ENCODE results near the gene CPE. TPM values are rescaled to one million over a fixed set of nuclear protein-coding genes. Genes with fewer than 3 reads are reported as not detected.

Gene CPE
- total and polyA plus RNA-seq, 2 donors (not counting 3 experiments of a cell fraction or from before 2014, with no cell fraction given) = 2.7 to 9.2 TPM

DNA sequence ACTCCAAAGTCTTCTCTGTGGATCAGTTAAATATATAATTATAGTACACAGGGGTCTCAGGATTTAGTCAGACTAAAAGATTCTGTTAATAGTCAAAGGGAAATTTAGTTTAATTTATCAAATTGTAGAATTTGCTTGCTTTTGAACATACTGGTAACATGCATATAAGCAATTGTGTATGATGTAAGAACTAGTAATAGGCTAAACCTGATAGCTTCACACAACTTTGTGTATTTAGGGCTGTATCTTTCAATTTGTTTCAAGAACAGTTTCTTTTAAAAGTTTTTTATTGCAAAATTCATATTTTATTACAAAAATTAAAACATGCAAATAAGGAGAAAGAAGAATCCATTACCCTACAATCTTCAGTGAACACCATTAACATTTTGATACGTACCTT, 99.5 kb downstream of the CPE start:
- dilution Hi-C loops (cut with MboI; ENCODE audit: extremely low pct_ligation_motif_present, low sequenced_read_pairs) = no loop called here
- H4K20me1 ChIP-seq (replicated peaks; ENCODE audit: control insufficient read depth, extremely low read depth, insufficient read depth, low read length) = no peaks in the 10 kb centered on the region

More for the DNA sequence above, 99.5 kb downstream of the CPE start:
- no peaks in the 10 kb centered on the region for H3K4me1 ChIP-seq (ENCODE audit: control insufficient read depth, extremely low read depth, insufficient read depth, low read length)
- no peak overlapping the region for H2AFZ ChIP-seq (ENCODE audit: low read depth, low read length)
- H3K4me3 ChIP-seq (replicated peaks in 1 of 3; ENCODE audit: insufficient read depth in 1 of 3, low read depth in 1 of 3, low read length in 3 of 3) = no peak overlapping the region
- no peaks in the 10 kb centered on the region for H3K9me1 ChIP-seq (replicated peaks; ENCODE audit: control insufficient read depth, extremely low read depth, insufficient read depth, low read length)
- H3K27ac ChIP-seq (ENCODE audit: insufficient read depth, low read depth, low read length) = no peak overlapping the region
- BruUV-seq (replicated peaks) = no TSS peak
- no peaks in the 10 kb centered on the region for H3K9me3 ChIP-seq (replicated peaks; ENCODE audit: control insufficient read depth, insufficient read depth, low read length)
- no peaks in the 10 kb centered on the region for H3K36me3 ChIP-seq (ENCODE audit: control insufficient read depth in 2 of 2, extremely low read depth in 1 of 2, insufficient read depth in 2 of 2, low read length in 2 of 2)
- H3K27me3 ChIP-seq (ENCODE audit: control insufficient read depth in 2 of 2, insufficient read depth in 2 of 2, low read length in 2 of 2) = no peaks in the 10 kb centered on the region
- DNase-seq (ENCODE audit: low read depth, low spot score) = no peak
- TF ChIP-seq MYC (IDR thresholded peaks at IDR 0.05; ENCODE audit: low read depth, low read length) (no peak), FOS (IDR thresholded peaks at IDR 0.05; ENCODE audit: borderline replicate concordance, insufficient read depth, low read length) (no peak), GATA2 (IDR thresholded peaks at IDR 0.05; ENCODE audit: insufficient read depth, insufficient read length, low read depth, low read length) (no peak), POLR2AphosphoS5 (IDR thresholded peaks at IDR 0.05; ENCODE audit: insufficient read depth, low read depth, low read length) (no peak), POLR2A (IDR thresholded peaks at IDR 0.05; ENCODE audit: low read depth, low read length) (no peak), EZH2 (IDR thresholded peaks at IDR 0.05; ENCODE audit: borderline replicate concordance, low read depth, low read length, severe bottlenecking) (no peak), JUN (IDR thresholded peaks at IDR 0.05; ENCODE audit: borderline replicate concordance, insufficient read depth, insufficient read length, low read depth) (no peak)
- TF ChIP-seq, protein P1, sequence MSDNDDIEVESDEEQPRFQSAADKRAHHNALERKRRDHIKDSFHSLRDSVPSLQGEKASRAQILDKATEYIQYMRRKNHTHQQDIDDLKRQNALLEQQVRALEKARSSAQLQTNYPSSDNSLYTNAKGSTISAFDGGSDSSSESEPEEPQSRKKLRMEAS (IDR thresholded peaks at IDR 0.05; ENCODE audit: insufficient read depth, insufficient read length) = no peak
- TF ChIP-seq, protein P2, sequence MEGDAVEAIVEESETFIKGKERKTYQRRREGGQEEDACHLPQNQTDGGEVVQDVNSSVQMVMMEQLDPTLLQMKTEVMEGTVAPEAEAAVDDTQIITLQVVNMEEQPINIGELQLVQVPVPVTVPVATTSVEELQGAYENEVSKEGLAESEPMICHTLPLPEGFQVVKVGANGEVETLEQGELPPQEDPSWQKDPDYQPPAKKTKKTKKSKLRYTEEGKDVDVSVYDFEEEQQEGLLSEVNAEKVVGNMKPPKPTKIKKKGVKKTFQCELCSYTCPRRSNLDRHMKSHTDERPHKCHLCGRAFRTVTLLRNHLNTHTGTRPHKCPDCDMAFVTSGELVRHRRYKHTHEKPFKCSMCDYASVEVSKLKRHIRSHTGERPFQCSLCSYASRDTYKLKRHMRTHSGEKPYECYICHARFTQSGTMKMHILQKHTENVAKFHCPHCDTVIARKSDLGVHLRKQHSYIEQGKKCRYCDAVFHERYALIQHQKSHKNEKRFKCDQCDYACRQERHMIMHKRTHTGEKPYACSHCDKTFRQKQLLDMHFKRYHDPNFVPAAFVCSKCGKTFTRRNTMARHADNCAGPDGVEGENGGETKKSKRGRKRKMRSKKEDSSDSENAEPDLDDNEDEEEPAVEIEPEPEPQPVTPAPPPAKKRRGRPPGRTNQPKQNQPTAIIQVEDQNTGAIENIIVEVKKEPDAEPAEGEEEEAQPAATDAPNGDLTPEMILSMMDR (IDR thresholded peaks at IDR 0.05; ENCODE audit: extremely low read depth in 1 of 2, insufficient read depth in 1 of 2, low read depth in 1 of 2, low read length in 2 of 2) = no peak
- intact Hi-C loops (cut with micrococcal nuclease) = no loop called here
- H3K4me2 ChIP-seq (ENCODE audit: insufficient read depth, low read length) = no peak overlapping the region
- ChIA-PET CTCF (interaction anchor here (1.2 to 2.2 kb wide), 3 partner anchors 10 to 347 kb away, joined by 3 to 11 read pairs (median 10); no protein-coding TSS in a partner anchor), POLR2A (no interaction called here)
- FAIRE-seq = no peak
- H3K79me2 ChIP-seq (ENCODE audit: control insufficient read depth, insufficient read depth, low read length) = no peaks in the 10 kb centered on the region
- no peak overlapping the region for H3K9ac ChIP-seq (replicated peaks; ENCODE audit: extremely low read depth, insufficient read depth, low read length)

All from endothelial cell of umbilical vein (primary cell).